GM12878 (cell line): Measurements from ENCODE around the gene TLNRD1. TPM values are rescaled to one million over a fixed set of nuclear protein-coding genes. Genes with fewer than 3 reads are reported as not detected.

Experiments
- ATAC-seq: fragments of 200-7000 bp; cut with Tn5 transposase; 3 replicates; pipeline ENCODE4 v1.9.1; 2020; ENCODE audit warnings: mild to moderate bottlenecking, moderate library complexity
- BruUV-seq: library from RNA; stranded (reverse); fragments of 400-500 nt; replicated peaks from 2 replicates; lab custom pipeline; 2021; lab: Mats Ljungman, UMichigan
- CTCF ChIA-PET: fragments of 300-600 bp; sonication (Branson Sonifier 250); formaldehyde crosslinking; extraction: SDS; loops from one replicate; lab custom pipeline; 2021; ENCODE audit warnings: inconsistent platforms; lab: Yijun Ruan, JAX
- POLR2A ChIA-PET: fragments of 350-600 bp; formaldehyde crosslinking; extraction: SDS; loops from one replicate; lab custom pipeline; 2021; ENCODE audit warnings: inconsistent platforms; lab: Charles Lee
- RAD21 ChIA-PET: fragments of 300-600 bp; sonication (Branson Sonifier 250); formaldehyde crosslinking; loops from one replicate; lab custom pipeline; 2023; ENCODE audit warnings: antibody characterized with exemption; ENCODE audit not compliant: unreplicated experiment; lab: Charles Lee
- SMC1A ChIA-PET: fragments of 300-600 bp; sonication (Branson Sonifier 250); formaldehyde crosslinking; loops from one replicate; lab custom pipeline; 2023; ENCODE audit not compliant: unreplicated experiment, uncharacterized antibody; lab: Charles Lee
- DNase-seq: peaks from one replicate; pipeline ENCODE4 v3.0.0-alpha.2; 2011; ENCODE audit warnings: low read depth, low spot score
- FAIRE-seq: peaks from 3 replicates; lab custom pipeline; 2011; peaks lifted over from hg19 to GRCh38; lab: Jason Lieb, UNC
- H2AFZ ChIP-seq: 2 replicates; pipeline ENCODE4 v1.6.0; 2011; ENCODE audit warnings: low read depth, low read length, control low read depth; ENCODE audit not compliant: control insufficient read depth
- H3K27ac ChIP-seq: 2 replicates; pipeline ENCODE4 v1.5.1; 2011; ENCODE audit warnings: control low read depth; ENCODE audit not compliant: control insufficient read depth, insufficient read depth
- H3K27me3 ChIP-seq, 2 experiments: replicated peaks in 1 of 2; 2 replicates each; pipeline versions ENCODE4 v1.6.0 to v1.6.1; 2011; ENCODE audit warnings: low read length in 1 of 2; ENCODE audit not compliant: control insufficient read depth in 2 of 2, insufficient read depth in 2 of 2
- H3K36me3 ChIP-seq, 2 experiments: 2 replicates each; pipeline ENCODE4 v1.5.1; 2011; ENCODE audit warnings: low read length in 1 of 2; ENCODE audit not compliant: control insufficient read depth in 2 of 2, insufficient read depth in 2 of 2
- H3K4me1 ChIP-seq: 2 replicates; pipeline ENCODE4 v1.6.1; 2011; ENCODE audit warnings: mild to moderate bottlenecking, low read length, moderate library complexity, mixed read lengths; ENCODE audit not compliant: control insufficient read depth, insufficient read depth
- H3K4me2 ChIP-seq: 2 replicates; pipeline ENCODE4 v1.6.0; 2011; ENCODE audit warnings: control low read depth; ENCODE audit not compliant: control insufficient read depth, insufficient read depth
- H3K4me3 ChIP-seq: fragments of 200-600 bp; sonication (generic); 2 replicates; pipeline ENCODE4 v1.5.1; 2016
- H3K79me2 ChIP-seq: 2 replicates; pipeline ENCODE4 v1.6.0; 2011; ENCODE audit warnings: low read length; ENCODE audit not compliant: control insufficient read depth, insufficient read depth
- H3K9ac ChIP-seq: 2 replicates; pipeline ENCODE4 v1.8.0; 2011; ENCODE audit warnings: low read length, control low read depth, mixed read lengths; ENCODE audit not compliant: control insufficient read depth, insufficient read depth
- H3K9me3 ChIP-seq: replicated peaks from 3 replicates; pipeline ENCODE4 v1.5.1; 2011; ENCODE audit warnings: mild to moderate bottlenecking, low read length; ENCODE audit not compliant: control insufficient read depth, insufficient read depth
- H4K20me1 ChIP-seq: 2 replicates; pipeline ENCODE4 v1.6.0; 2011; ENCODE audit not compliant: control insufficient read depth, insufficient read depth
- EED ChIP-seq: sonication (generic); IDR thresholded peaks from 2 replicates; pipeline ENCODE4 v1.6.1; 2016; ENCODE audit warnings: antibody characterized with exemption, low read depth
- HDAC6 ChIP-seq: fragments of 200-600 bp; sonication (generic); IDR thresholded peaks from one replicate; pipeline ENCODE4 v1.8.0; 2017; ENCODE audit warnings: antibody characterized with exemption; ENCODE audit not compliant: unreplicated experiment
- PAX8 ChIP-seq: fragments of 450-650 bp; IDR thresholded peaks from 2 replicates; pipeline ENCODE4 v1.6.1; 2017; ENCODE audit warnings: mild to moderate bottlenecking, moderate library complexity
- SPI1 ChIP-seq: IDR thresholded peaks from 2 replicates; pipeline ENCODE4 v1.6.1; 2011; ENCODE audit warnings: low read depth, mild to moderate bottlenecking, low read length, moderate library complexity, borderline replicate concordance; ENCODE audit not compliant: insufficient read depth
- SRF ChIP-seq, 2 experiments: IDR thresholded peaks; 2 replicates each; pipeline ENCODE4 v1.6.1; 2011; ENCODE audit warnings: low read depth in 2 of 2, low read length in 2 of 2, mild to moderate bottlenecking in 1 of 2, moderate library complexity in 1 of 2
- ZNF207 ChIP-seq: fragments of 450-650 bp; IDR thresholded peaks from 2 replicates; pipeline ENCODE4 v1.6.1; 2014; ENCODE audit warnings: antibody characterized with exemption, mild to moderate bottlenecking, borderline replicate concordance
- ZNF592 ChIP-seq: fragments of 450-650 bp; IDR thresholded peaks from 2 replicates; pipeline ENCODE4 v1.6.1; 2017; ENCODE audit warnings: mild to moderate bottlenecking, moderate library complexity
- ZSCAN29 ChIP-seq: fragments of 450-650 bp; IDR thresholded peaks from 2 replicates; pipeline ENCODE4 v1.6.1; 2017; ENCODE audit warnings: mild to moderate bottlenecking, moderate library complexity
- WGBS: methylation state at CpG from one replicate; pipeline ENCODE4 v1.1.6; 2016; ENCODE audit warnings: low lambda C conversion rate; ENCODE audit not compliant: insufficient replicate concordance, insufficient coverage; ENCODE audit errors: missing lambda C conversion rate; 5-methylcytosine and 5-hydroxymethylcytosine counted together
- in situ Hi-C: fragments of 300-500 bp; cut with MboI; formaldehyde crosslinking; loops from 9 replicates; pipeline ENCODE4 v1.14.3; 2018; ENCODE audit warnings: mixed read lengths
- intact Hi-C: fragments of 100-400 bp; cut with micrococcal nuclease; formaldehyde crosslinking; loops from one replicate; pipeline ENCODE4 v1.14.2; 2022; ENCODE audit not compliant: unreplicated experiment
- polyA plus RNA-seq, 11 experiments: library from polyadenylated mRNA; depleted of rRNA in 4 of 11; unstranded in 6 of 11; stranded (reverse) in 5 of 11; fragments of >200 nt; fragmentation: Nextera tagmentation in 4 of 11; fragmentation: Illumina TruSeq in 1 of 11; extraction: Ambion mirVana in 4 of 11; extraction: Trizol in 1 of 11; gene quantifications; 1 replicate in 1 of 11; 2 replicates in 10 of 11; pipeline versions ENCODE4 v1.2.1 to v1.2.3, GENCODE V29; 2011 to 2016; ENCODE audit warnings: inconsistent platforms in 2 of 11, missing spikeins in 2 of 11, low read depth in 1 of 11
- total RNA-seq, 4 experiments: library from RNA; depleted of rRNA in 3 of 4; stranded (reverse); fragments of >200 nt in 3 of 4; fragmentation: Illumina TruSeq in 1 of 4; extraction: Trizol in 1 of 4; gene quantifications; 2 replicates each; pipeline versions ENCODE4 v1.2.1 to v1.2.3, GENCODE V29; 2013 to 2021

Gene TLNRD1
- total and polyA plus RNA-seq, 10 of the 15 experiments (the other 5 are each of a cell fraction or from before 2014, with no cell fraction given): 2.5 to 44.8 (median 9.1) TPM

- TF ChIP-seq PAX8 (no peak), SRF (IDR thresholded peaks at IDR 0.05; ENCODE audit: low read depth in 2 of 2, low read length in 2 of 2) (no peak)
Observed at GRCh38 chr15:80966431-80967197, 34.1 kb upstream of the TLNRD1 start (continued).

DNA sequence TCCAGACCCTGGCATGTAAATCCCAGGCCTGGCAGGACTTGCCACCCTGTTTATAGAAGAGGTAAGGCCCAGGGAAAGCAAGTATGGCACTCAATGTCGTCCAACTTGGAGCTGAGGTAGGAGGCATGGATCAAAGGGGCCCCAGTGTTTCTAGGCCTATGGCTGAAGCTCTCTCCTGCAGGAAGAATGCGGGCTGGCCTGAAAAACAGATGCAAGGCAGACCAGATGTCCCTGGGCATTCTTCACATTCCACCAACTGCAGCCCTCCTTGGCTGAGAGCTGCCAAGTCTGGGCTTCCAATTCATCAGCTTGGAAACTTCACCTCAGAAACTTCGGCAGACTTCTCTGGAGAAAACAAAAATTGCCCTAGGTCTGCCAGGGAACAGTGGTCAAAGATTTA lies 33.3 kb upstream of the TLNRD1 start:
- ATAC-seq (no peak), DNase-seq (no peak), FAIRE-seq (no peak)
- intact Hi-C loops: no loop called here
- Histone ChIP-seq H3K4me1 (no peaks in the 10 kb centered on the region), H3K4me3 (no peak overlapping the region), H3K9ac (no peak overlapping the region), H3K36me3 (no peaks in the 10 kb centered on the region; a peak in 1 of 4 replicates), H3K9me3 (no peaks in the 10 kb centered on the region), H4K20me1 (no peaks in the 10 kb centered on the region), H2AFZ (no peak overlapping the region), H3K27me3 (no peaks in the 10 kb centered on the region), H3K4me2 (no peak overlapping the region), H3K79me2 (no peaks in the 10 kb centered on the region), H3K27ac (no peak overlapping the region)
- ChIA-PET POLR2A (no interaction called here), CTCF (interaction anchor here (0.6 to 4.1 kb wide), 10 partner anchors 8 to 544 kb away, joined by 3 to 28 read pairs (median 4); no protein-coding TSS in a partner anchor), RAD21 (interaction anchor here (1.0 to 3.8 kb wide), 4 partner anchors 10 to 191 kb away, joined by 3 to 23 read pairs (median 6); no protein-coding TSS in a partner anchor), SMC1A (interaction anchor here (0.8 to 4.3 kb wide), 3 partner anchors 191 to 511 kb away, joined by 4 to 18 read pairs (median 14); no protein-coding TSS in a partner anchor)
- no peak for TF ChIP-seq EED
- no peak for TF ChIP-seq ZSCAN29
- no peak for TF ChIP-seq SPI1
- TF ChIP-seq ZNF592: no peak
- no peak for TF ChIP-seq PAX8
- TF ChIP-seq HDAC6: no peak
- no peak for TF ChIP-seq ZNF207
- 81% methylated on average over 3 of the region's 3 CpGs for WGBS
- in situ Hi-C loops: no loop called here
- no TSS peak for BruUV-seq
